Fibroblast of the aortic adventitia (primary cell): ENCODE data around the gene PHACTR2. TPM values are rescaled to one million over a fixed set of nuclear protein-coding genes. Genes with fewer than 3 reads are reported as not detected.
"Not testable (repeated sequence)": the region's sequence is repeated elsewhere in the genome, so short reads cannot be mapped to it uniquely, and the experiment has no call there.

Experiments
- DNase-seq: peaks from one replicate; pipeline ENCODE4 v3.0.0-alpha.2; 2010; ENCODE audit warnings: low read depth
- H3K4me3 ChIP-seq: 2 replicates; pipeline ENCODE4 v1.5.1; 2011; ENCODE audit warnings: low read depth, mild to moderate bottlenecking, control low read depth, low read length, moderate library complexity
- total RNA-seq: library from RNA; depleted of rRNA; stranded (reverse); fragments of >200 nt; gene quantifications from 2 replicates; pipeline ENCODE4 v1.2.3, GENCODE V29; 2012; ENCODE audit warnings: low replicate concordance
- TF ChIP-seq, protein P1 (sequence below): IDR thresholded peaks from 2 replicates; pipeline ENCODE4 v1.5.1; 2011; ENCODE audit warnings: mild to moderate bottlenecking, low read length, control low read depth, inconsistent platforms; ENCODE audit not compliant: insufficient read depth

The PHACTR2 gene
- total RNA-seq, 1 donor: 74.7 TPM

DNA sequence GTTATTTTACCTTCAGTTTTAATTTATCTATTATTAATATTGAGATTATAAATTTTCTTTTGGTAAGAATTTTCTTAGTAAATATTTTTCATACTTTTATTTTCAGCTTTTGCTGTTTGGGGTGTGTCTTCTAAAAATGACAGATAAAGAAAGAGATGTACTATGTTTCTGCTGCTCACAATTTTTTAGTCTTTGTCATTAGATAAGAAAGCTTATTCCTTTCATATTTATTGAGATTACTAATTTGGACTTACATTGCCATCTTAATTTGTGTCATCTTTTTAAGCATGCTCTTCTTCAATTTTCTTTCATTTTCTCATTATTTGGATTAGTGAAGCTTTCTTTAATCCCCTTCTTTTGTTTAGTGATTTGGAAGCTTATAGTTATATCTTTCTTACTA is 13.6 kb upstream of the PHACTR2 start:
- TF ChIP-seq, protein P1, sequence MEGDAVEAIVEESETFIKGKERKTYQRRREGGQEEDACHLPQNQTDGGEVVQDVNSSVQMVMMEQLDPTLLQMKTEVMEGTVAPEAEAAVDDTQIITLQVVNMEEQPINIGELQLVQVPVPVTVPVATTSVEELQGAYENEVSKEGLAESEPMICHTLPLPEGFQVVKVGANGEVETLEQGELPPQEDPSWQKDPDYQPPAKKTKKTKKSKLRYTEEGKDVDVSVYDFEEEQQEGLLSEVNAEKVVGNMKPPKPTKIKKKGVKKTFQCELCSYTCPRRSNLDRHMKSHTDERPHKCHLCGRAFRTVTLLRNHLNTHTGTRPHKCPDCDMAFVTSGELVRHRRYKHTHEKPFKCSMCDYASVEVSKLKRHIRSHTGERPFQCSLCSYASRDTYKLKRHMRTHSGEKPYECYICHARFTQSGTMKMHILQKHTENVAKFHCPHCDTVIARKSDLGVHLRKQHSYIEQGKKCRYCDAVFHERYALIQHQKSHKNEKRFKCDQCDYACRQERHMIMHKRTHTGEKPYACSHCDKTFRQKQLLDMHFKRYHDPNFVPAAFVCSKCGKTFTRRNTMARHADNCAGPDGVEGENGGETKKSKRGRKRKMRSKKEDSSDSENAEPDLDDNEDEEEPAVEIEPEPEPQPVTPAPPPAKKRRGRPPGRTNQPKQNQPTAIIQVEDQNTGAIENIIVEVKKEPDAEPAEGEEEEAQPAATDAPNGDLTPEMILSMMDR: no peak
- DNase-seq: no peak
- no peak overlapping the region for H3K4me3 ChIP-seq

DNA sequence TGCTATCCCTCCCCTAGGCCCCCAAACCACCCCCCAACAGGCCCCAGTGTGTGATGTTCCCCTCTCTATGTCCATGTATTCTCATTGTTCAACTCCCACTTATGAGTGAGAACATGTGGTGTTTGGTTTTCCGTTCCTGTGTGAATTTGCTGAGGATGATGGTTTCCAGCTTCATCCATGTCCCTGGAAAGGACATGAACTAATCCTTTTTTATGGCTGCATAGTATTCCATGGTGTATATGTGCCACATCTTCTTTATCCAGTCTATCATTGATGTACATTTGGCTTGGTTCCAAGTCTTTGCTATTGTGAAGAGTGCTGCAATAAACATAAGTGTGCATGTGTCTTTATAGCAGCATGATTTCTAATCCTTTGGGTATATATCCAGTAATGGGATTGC is 11.8 kb upstream of the PHACTR2 start:
- DNase-seq, H3K4me3 ChIP-seq: not testable (repeated sequence)

DNA sequence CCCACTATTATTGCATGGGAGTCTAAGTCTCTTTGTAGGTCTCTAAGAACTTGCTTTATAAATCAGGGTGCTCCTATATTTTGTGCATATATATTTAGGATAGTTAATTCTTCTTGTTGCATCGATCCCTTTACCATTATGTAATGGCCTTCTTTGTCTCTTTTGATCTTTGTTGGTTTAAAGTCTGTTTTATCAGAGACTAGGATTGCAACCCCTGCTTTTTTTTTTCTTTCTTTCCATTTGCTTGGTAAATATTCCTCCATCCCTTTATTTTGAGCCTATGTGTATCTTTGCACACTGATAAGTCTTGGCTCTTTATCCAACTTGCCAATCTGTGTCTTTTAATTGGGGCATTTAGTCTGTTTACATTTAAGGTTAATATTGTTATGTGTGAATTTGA is 8.3 kb upstream of the PHACTR2 start:
- H3K4me3 ChIP-seq, DNase-seq: not testable (repeated sequence)

DNA sequence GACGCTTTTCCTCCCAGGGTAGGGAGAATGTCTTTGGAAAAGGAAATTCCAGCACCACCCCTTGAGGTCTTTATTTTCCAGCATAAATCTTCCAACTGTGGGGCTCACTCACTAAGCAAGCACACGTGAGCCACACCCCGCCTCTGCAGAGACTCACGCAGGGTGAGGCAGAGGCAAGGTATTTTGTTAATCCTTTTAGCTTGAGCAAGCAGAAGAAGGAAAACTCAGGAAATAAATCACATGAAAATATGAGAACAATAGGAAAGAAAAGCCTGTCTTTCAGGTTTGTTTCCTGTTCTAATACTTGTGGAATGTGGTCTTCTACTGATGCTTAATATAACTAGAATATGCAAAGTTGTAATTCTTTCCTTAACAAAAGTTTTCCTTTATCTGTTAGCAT is 4.1 kb upstream of the PHACTR2 start:
- TF ChIP-seq, protein P1: no peak
- H3K4me3 ChIP-seq: no peak overlapping the region
- DNase-seq: peak; percentile 89

DNA sequence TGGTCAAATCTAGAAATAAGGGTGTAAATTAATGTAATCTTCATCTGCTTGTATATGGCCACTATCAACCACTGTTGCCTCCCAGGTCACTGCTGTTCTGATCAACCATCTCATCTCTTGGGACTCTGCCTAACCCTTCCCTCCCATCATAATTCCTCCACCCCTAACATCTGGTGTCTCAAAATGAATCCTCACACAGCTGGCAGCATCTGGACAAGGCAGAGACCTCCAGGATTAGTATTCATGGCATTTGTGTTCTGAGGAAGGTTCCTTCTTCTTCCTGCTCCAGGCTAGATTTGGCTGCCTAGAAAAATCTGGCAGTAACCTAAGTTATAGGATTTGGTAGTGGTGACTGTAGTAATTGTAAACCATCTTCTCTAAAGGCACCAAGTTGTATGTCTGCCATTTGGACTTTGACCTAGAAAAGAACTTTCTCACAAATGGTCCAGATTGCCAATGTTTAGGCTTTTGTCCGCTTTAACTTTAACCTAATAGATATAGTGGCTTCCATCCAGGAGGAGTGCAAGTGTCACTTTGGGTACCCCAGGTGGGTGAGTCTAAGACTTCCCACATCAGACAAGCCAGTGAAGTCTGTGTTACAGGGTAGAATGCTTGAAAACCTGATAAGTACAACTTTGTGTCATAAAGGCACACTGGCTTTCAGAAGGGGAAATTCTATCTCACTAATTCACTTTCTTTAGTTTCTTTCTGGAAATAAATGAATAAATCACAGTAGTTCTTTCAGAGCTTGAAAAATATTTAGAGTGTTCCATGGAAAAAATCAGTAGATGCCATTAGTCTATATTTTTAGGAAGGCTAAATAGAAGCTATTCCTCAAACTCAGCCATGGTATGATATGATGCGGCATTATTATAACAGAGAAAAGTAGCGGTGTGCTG is 3.0 kb upstream of the PHACTR2 start:
- TF ChIP-seq, protein P1: no peak
- DNase-seq: peak; percentile 44
- no peak overlapping the region for H3K4me3 ChIP-seq

DNA sequence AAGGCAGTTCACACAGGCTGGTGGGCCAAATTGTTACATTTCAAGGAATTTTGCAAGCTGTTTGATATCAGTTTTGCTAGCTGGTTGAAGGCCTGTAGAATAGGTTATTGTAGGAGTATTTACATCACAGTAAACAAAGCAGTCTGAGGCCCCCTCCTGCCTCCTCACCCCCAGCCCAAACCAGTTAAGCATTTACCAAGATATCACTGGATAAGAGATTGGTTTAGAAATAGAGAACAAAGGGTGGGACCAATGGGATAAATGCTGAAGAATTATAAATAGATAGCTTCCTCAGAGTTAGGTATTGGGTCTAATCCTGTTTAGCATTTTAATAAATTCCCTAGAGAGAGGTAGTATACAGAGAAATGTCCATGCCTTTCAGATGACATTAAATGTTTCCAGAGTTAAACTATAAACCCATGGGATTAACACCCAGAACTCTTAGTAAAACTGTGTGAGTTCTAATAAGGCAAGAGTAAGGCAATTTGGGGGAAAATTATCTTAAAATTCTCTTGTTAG is 2.3 kb upstream of the PHACTR2 start:
- TF ChIP-seq, protein P1: no peak
- DNase-seq: no peak
- H3K4me3 ChIP-seq: no peak overlapping the region

DNA sequence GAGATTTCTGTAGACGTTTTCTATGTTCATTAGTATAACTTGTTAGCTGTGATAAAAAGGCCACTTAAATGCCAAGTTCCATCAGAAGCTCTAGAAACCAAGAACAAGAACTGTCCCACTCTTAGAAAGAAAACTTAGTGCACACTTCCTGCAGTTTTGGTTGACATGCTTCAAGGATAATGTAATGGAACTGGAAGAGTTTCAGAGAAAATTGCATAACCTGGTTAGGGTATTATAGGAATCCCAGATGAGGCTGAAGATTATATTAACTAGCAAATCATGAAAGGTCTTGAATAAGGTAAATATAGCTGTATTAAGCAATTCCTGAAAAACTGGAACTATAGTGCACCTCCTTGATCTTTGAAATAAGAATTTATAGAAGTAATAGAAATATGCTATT is 1.8 kb upstream of the PHACTR2 start:
- H3K4me3 ChIP-seq: no peak overlapping the region
- peak; percentile 62 for DNase-seq
- TF ChIP-seq, protein P1: no peak
